ENCODE results near the gene ZNF232.
"Not testable (repeated sequence)": the region's sequence is repeated elsewhere in the genome, so short reads cannot be mapped to it uniquely, and the experiment has no call there.

ZNF232 gene

GRCh38 chr17:5128905-5129535 lies 17.3 kb upstream of the ZNF232 start:
- no peak for DNase-seq

- DNase-seq: not testable (repeated sequence)
Observed at GRCh38 chr17:5128387-5128786, 16.7 kb upstream of the ZNF232 start.

- no peak for DNase-seq
Observed at GRCh38 chr17:5127910-5128309, 16.2 kb upstream of the ZNF232 start.

- DNase-seq: no peak
Observed at GRCh38 chr17:5126719-5127488, 15.2 kb upstream of the ZNF232 start.

- DNase-seq: not testable (repeated sequence)
Observed at GRCh38 chr17:5124896-5125295, 13.2 kb upstream of the ZNF232 start.

GRCh38 chr17:5124125-5124760 lies 12.6 kb upstream of the ZNF232 start:
- DNase-seq: not testable (repeated sequence)

- DNase-seq: no peak
Observed at GRCh38 chr17:5123343-5124124, 11.9 kb upstream of the ZNF232 start.

GRCh38 chr17:5122586-5123342 lies 11.1 kb upstream of the ZNF232 start:
- DNase-seq: no peak

GRCh38 chr17:5122056-5122455 lies 10.4 kb upstream of the ZNF232 start:
- not testable (repeated sequence) for DNase-seq

GRCh38 chr17:5121186-5121841 lies 9.6 kb upstream of the ZNF232 start:
- DNase-seq: no peak

GRCh38 chr17:5120436-5121185 lies 8.9 kb upstream of the ZNF232 start:
- not testable (repeated sequence) for DNase-seq

- no peak for DNase-seq
Observed at GRCh38 chr17:5120036-5120435, 8.4 kb upstream of the ZNF232 start.

GRCh38 chr17:5118219-5118618 lies 6.5 kb upstream of the ZNF232 start:
- no peak for DNase-seq

- DNase-seq: no peak
Observed at GRCh38 chr17:5115673-5116651, 4.3 kb upstream of the ZNF232 start, which contains the start of gene USP6. TSS of gene USP6 (plus strand) at chr17:5116032. CDS start at chr17:5130368, 14,336 bp downstream.

GRCh38 chr17:5110816-5111215 lies 862 bp downstream of the ZNF232 start:
- no peak for DNase-seq

GRCh38 chr17:5100832-5101231 lies 10.8 kb downstream of the ZNF232 start:
- no peak for DNase-seq

- no peak for DNase-seq
Observed at GRCh38 chr17:5099271-5099670, 12.4 kb downstream of the ZNF232 start.

GRCh38 chr17:5097101-5097834 lies 14.4 kb downstream of the ZNF232 start:
- DNase-seq: no peak

GRCh38 chr17:5096731-5097100 lies 15.0 kb downstream of the ZNF232 start:
- no peak for DNase-seq

All from KG1 (cell line).